MV-4-11 (cell line): ENCODE data around the gene SGSM2.

Experiments used
- DNase-seq: peaks from one replicate; lab custom pipeline; 2025; lab: John Stamatoyannopoulos, UW

Gene SGSM2

DNA sequence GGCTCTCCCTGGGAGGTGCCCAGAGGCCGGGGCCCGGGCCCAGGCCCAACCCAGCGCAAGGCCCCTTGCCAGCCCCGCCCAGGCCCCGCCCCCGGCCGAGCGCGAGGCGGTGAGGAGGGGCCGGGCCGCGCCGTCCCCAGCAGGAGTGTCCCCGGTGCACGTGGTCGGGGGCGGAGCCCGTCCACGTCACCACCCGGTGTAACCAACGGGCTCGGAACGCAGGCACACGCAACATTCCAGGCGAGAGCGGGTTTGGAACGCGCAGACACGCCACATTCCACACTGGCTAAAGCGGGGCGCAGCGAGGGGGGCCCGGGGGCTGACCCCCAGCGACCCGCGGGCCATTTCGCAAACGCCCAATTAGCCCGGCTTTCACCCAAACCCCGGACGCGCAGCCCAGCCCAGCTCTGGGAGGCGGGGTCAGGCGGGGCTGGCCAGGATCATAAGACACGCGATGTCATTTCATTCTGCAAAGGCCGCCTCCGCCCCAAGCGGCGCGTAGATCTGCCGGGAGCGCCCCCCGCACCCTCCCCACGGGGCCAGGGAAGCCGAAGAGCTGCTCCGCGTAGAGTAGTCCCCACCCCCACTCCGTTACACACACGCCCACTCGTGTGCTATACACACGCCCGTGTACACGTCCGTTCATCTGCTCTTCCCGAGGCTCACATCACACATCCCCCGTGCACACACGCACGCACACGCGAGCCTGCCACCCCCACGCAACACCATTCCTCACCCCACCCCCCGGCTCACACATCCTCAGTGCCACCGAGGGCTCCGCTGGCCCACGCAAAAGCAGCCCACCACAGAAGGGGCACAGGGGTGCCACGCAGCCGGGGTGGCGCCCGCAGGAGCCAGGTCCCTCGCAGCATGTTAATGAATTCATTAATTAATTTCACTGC lies 62.5 kb downstream of the SGSM2 start:
- peak; percentile 95 for DNase-seq

DNA sequence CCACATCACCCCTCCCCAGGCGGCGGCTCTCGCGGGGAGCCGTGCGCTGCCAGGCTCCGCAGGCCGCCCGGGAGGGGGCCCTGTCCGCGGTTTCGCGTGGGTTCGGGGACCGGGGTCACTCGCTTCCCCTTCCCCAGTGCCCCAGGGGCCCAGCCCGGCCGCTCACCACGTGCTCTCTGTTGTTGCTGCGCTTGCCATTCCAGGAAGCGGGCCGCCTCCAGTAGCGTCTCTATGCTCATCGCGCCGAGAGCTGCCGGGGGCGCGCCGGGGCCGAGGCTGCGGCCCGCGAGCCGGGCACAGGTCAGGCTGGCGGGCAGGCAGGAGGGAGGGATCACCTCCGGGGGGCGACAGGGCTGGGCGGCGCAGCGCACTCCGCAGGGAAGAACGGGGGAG lies 63.2 kb downstream of the SGSM2 start:
- DNase-seq, result peak; percentile 52

DNA sequence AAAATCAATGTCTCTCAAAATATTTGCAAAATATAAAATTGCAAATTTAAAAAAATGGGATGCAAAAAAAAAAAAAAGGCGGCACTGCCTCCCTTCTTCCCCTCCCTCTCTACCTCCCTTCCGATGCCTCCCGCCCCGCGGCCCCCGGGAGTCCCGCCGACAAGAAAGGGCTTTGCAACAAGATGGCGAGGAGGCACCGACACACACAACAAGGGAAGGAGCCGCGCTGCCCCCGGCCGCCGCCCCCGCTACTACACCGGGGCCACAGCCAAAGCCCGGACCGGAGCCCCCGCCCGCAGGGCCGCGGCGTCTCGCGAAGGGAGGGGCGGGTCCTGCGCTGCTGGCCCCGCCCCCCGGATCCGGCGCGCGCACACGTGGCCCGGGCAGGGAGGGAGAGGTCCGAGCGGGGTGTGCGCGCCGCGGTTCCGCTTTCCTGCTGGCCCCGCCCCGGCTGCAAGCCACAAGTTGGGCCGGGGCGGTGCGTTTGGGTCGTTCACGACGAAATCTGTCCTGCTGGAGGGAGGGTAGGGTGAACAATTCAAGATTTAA lies 63.6 kb downstream of the SGSM2 start, which contains the start of gene MNT:
TSS of gene MNT (minus strand) at position 184 of the 549 bp plus-strand sequence. CDS start 348 bp downstream, outside the sequence.
- DNase-seq, result peak; percentile 92

DNA sequence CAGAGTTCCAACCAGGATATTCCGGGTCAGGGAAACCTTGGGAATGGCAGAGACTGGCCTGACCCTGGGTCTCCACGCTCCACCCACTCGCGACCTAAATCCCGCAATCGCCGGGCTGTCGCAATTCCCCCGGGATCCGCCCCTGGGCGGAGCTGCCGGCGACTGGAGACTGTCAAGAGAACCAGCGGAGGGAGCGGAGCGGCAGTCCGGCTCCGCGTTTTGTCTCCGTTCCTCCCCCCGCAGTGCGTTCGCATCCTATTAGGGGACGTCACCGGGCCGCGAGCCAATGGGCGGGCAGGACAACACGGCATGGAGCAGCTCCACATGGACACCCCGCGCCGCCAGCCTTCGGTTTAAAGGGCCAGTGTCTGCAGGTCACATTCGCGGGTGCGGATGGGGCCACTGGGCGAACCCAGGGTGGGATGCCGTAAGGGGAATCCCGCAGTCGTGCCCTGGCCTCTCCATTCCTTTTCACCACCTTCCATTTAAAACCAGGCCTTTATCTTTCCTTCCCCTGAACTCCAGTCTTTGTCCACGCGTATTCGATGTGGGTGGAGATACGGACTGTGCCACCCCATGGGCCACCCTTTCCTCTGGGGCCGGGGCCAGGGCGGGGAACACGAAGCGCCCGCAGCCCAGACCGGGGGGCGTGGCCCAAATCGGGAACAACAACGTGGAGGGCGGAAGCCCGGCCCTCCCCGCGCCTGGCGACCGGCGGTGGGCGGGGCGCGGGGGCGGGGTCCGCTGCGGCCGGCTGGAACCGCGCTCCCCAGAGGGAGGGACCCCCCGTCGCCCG lies 64.3 kb downstream of the SGSM2 start:
- peak; percentile 99 for DNase-seq

DNA sequence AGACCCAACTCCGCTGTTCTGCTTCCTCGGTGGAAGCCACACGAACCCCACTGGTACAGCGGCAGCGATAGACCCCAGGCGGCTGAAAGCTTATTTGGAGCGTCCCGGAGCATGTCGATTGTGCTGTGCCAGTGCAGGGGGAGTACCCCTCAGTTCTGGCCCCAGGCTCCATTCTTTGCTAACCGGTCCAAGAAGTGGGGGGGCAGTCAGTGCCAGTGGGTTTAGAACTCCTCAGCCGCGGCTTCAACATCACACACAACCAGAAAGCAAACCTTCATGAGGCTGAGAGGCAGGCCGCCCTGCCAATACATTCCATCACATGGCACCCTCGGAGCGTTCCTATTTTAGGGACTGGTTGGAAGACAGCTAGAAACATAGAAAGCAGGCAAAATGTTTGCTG lies 65.2 kb downstream of the SGSM2 start:
- DNase-seq, result no peak

DNA sequence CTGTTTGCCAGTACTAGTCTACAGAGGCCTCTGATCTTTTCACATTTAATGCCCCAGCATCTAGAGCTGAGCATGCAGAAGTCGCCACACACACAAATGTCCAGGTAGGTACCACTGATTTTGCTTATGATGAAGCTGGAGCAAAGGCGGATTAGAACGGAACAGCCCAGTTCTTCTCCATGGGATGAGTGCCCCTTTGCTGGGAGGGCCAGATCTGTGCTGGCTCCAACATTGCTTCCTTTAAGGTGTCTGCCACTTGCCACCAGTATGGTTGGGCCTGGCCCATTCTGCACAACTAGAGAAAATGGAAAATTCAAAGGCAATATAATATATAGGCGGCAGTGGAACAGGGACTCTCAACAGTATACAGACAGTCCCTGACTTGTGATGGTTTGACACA lies 65.7 kb downstream of the SGSM2 start:
- no peak for DNase-seq

DNA sequence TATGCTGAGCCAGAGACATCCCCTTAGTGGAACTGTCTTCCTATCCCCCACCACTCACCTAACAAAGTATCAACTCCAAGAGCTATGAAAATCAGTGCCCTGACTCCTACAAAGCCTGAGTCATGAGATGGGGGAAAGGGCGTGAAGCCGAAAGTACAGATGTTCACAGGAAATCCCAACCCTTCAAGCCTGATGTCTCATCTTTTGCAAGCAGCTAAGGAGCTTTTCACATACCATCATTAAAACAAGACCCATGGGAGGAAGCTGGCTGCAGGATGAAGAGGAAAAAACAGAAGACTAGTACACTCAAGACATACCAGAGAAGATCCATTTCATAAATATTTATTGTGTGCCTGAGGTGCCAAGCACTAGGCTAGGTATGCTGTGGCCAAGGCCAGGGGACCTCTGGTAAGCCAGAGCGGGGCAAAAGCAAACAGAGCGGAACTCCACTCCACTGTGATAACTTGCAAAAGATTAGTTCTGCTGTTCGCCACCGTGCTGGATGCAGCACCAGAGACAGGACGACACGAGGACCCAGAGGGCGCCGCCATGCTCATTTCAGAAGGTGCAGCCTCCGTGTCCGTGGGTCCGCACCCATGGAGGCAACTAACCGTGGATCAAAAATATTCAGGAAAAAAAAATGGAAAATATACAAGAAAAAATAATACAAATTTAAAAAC lies 68.1 kb downstream of the SGSM2 start:
- no peak for DNase-seq

DNA sequence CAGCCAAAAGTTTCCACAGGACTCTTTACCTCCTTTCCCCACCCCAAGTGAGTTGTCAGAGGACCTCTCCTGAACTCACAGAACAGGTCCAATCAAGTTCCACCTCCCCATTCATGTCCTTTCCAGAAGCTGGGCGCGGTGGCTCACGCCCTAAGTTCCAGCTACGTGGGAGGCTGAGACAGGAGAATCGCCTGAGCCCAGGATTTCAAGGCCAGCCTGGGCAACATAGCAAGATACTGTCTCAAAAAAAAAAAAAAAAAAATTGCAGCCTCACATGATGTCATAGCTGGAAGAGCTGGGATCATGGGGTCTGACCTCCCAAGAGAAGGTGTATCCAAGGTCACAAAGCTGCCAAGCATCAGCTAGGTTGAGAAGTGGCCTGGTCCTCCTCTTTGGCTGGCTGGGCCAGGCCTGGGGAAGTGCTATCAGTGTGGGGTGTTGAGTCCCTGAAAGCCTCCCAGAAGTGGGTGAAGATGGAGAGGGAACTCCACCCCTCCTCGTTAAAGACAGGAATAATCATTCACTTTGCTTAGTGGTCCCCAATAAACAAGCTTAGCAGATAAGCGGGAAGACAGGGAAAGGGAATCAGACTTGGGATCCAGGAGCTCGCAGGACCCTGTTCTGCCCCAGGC lies 69.1 kb downstream of the SGSM2 start:
- no peak for DNase-seq

DNA sequence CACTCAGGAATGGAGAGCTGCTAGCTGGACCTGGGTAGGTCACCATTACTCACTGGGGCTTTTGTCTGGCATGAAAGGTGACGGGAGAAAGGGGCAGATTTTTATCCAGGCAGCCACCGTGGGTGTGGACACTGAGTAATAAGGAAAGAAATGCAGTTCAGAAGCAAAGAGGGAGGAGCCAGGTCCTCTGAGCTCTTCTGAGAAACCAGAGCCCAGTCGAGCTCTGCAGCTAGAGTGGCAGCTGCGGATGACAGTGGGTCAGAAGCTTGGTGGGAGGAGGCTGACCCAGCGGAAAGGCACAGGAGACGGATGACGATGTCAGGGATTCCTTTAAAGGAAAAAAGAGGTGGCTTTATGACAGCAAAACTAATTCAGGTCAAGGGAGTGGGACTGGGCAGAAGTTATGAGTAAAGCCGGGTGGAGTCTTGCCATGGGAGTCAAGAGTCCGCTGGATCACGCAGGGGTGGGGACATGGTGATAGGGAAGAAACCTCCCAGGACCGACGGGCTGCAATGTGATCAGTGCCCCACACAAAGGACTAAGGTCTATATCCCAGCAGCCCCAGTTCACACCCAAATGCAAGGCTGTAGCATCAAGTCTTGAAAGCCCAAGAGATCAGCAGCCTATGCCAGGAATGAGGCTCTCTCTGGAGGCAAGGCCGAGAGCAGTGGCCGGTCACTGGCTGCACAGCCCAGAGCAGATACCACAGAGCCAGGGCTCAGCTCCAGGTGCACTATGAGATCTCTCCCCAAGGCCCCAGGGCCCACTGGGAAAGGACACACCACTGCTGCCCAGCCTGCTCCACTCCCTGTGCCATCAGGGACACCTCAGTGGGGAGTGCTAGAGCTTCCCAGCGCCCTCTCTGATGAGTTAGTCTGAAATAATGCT lies 69.8 kb downstream of the SGSM2 start:
- DNase-seq, result no peak

DNA sequence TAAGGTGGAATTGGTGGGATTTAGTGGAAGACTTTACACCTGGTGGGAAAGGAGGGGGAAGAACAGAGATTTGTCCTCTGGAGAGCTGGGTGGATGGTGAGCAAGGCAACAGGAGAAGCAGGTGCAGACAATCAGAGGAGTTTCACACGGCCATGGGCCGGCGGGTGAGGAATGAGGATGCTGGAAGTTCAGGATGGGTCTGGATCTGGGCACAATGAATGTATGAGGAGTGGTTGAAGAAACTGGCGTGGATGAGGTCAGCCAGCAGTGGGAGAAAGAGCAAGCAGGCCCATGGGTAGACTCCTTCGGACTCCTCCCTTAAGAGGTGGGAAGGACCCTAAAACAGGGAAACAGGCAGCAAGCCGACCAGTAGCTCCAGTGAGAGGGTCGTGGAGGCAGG lies 73.7 kb downstream of the SGSM2 start:
- no peak for DNase-seq

DNA sequence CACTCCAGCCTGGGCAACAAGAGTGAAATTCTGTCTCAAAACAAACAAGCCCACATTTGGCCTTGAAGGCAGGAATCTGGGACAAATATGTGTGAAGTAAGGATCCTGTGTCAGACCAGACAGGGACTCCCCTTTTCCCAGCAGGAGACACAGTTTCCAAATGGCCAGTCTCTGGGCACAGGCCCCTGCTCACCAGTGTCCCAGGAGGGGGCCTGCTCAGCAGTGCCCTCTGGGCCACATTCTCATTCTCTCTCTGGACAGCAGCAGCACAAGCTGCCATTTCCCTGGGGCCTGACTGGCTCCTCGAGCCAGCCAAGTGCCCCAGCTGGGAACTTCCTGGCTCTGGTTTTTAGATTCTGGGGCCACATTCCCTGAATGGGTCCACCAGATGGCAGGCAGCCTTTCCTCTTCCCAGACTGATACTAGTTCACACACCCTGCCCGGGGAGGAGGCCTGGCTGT lies 75.3 kb downstream of the SGSM2 start:
- DNase-seq, result no peak

DNA sequence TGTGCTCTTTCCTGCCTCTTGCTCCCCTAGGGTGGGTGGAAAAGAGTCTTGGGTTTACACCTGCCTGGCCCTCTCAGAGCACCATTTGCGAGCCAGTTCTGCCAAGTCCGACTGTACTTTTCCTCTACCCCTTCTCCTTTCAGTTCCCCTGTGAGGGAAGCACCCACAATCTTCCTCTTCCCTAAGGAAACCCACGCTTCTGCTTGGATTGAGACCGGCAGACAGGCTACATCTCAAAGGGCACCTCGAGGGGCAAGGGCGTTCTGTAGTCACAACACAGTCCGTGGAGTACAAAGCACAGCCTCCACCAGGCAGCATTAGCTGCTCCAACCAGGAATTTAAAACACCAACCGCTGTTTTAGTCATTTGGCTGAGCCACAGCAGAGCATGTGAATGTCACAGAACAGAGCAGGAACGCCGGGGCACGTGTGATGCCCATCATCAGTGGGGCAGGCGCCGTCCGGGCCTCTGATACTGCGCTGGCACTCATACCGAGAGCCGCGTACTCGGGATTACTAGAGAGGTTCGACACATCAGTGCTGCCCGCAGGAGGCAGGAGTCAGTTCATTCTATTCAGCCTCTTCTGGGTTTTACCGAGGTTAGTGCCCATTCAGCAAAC lies 77.3 kb downstream of the SGSM2 start:
- DNase-seq, result no peak

DNA sequence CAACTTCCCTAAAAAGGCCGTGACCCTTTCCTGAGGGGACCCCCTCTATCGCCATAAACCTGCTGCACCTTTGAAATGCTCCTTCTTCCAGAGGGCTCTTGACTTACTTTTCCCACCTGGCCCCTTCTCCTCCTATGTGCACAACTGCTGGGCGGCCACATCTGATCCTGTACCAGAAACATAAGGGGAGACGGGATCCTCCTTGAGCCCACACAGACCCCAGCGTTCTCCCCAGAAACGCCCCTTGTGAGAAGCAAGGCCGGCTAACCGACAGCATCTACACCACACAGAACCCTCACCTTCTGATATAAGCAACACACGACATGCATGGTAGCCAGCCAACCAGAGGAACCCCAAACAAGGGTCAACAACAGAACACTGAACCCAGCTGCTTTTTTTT lies 77.8 kb downstream of the SGSM2 start:
- DNase-seq, result no peak

DNA sequence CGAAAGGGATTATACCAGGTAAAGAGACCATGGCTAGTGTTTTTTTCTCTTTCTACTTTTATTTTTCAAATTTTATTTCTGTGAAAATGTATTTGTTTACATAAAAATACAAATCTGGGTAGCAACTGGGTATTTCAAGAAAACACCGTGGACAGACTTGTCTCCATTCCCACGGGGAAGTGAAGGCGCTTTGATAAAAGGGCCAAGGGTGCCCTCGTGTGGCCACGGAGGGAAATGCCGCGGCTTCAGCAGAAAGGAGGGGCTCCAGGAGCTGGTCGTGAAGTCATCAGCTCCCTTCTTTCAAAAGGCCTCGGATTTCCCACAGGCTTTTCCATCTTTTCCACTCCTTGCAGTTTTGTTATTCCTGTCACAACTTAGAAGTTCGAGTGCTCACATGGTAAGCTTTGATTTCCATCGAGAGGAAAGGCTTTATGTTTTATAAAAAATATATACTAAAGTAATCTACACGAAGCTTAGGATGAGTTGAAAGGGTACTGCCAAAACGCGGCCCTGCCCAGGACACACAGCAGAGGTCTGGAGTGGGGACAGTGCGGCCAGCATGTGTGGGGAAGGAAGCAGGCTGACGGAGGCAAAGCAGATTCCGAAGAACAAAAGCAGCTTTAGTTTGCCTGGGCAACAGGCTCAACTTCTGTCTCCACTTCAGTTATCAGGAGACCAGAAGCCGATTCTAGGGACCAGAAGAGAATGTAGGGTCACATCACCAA lies 78.9 kb downstream of the SGSM2 start:
- peak; percentile 71 for DNase-seq

DNA sequence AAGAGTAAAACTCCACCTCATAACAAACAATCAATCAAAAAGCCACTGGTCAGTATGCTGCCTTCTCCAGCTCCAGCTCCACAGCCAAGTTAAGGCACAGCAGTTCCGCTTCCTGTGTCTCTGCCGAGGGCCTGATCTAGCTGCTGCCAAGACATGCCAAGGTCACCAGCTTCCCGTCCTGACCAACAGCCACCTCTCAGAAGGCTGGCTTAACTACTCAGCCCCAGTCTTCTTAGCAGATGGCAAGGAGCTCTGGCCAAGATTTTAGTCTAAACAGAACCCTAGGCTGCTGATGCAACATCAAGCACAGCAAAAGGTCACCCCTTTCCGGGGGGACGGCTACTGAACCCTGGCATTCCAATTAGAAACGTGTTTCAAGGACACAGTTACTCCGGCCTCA lies 81.3 kb downstream of the SGSM2 start:
- DNase-seq, result no peak

DNA sequence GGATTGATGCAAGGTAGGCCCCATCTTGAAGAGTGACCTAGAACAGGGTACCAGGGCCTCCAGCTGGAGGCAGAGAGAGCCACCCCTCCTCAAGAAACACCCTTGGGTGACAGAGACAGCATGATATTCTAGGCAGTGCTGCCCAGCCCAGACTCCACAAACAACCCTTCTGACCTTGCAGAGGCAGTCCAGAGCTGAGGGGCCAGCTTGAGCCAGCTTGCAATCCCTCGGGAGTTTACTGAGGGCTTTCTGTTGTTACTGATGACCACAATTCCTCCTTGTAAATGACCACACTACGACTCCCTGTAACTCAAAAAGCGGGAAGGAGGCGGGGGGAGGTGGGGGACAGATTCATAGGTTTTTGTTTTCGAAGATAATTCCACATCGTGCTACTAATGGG lies 82.2 kb downstream of the SGSM2 start:
- no peak for DNase-seq

DNA sequence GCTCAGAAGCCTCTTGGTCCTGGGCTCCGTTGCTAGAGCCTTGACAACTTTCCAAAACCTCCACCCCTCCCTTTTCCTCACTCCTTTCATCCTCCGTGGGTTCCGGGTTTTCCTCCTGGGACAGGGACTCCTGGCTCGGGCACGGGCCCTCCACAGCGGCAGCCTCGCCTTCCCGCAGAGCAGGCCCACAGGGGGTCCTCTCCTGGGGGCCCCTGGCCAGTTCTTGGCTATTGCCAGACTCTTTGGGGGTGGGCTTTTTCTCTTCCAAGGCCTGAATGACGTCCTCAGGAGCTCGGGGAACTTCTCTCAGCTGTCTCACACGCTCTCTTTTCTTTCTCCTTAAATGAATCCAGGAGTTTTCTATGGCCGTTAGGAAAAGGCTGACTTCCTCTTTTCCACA lies 82.9 kb downstream of the SGSM2 start:
- no peak for DNase-seq

DNA sequence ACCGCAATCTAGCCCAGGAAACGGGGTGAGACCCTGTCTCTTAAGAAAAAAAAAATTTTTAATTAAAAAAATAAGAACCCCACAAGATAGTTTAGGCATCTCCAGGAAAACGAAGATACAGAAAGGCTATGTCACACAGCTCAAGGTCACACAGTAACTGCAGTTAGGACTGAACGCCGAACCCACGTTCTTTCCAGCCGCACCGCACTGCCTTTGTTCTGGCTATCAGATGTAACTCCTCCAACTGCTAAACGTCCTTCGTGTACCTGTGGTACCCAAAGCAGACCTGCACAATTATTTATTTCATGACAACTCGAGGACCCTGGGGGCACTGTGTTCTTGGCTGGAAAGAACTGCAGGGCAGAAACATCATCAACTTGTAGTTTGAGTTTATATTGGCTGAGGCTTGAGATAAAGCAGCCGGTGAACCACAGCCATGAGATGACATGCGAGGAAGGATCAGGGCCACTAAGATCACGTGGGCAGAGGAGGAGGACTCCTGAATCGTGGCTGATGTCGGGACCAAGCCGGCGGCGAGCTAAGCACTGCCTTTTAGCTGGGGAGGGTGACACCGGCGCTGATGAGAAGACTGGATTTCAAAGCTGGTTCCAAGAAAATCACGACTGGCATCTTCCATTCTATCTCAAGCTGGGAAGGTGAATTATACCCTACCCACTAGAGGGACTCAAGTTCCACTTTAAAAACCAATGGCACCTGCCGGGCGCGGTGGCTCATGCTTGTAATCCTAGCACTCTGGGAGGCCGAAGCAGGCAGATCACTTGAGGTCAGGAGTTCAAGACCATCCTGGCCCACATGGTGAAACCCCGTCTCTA lies 84.2 kb downstream of the SGSM2 start:
- DNase-seq, result no peak

DNA sequence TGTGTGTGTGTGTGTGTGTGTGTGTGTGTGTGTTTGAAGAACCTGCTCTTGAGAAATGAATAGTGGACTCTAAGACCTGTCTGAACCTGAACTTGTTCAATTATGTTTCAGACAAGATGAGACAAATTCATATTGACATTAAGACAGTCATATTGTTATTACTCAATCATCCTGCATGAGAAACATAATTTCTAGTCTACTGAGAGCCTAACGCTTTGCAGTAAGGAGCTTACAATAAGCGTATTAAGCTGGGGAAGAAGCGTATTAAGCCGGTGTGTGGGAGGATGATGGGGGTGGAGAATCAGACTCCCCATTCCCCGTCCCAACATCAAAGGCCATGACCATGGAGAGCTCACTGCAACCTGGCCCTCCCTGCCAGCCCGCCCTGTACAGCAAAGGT lies 86.0 kb downstream of the SGSM2 start:
- DNase-seq, result no peak
